DMS53 treated with DMSO at 0.1 percent for 48 hours (cell line): ENCODE results near the gene LRRC8D.

Experiments
- DNase-seq: peaks from one replicate; lab custom pipeline; 2025; ENCODE audit not compliant: unreplicated experiment; lab: John Stamatoyannopoulos, UW

Gene LRRC8D

DNA sequence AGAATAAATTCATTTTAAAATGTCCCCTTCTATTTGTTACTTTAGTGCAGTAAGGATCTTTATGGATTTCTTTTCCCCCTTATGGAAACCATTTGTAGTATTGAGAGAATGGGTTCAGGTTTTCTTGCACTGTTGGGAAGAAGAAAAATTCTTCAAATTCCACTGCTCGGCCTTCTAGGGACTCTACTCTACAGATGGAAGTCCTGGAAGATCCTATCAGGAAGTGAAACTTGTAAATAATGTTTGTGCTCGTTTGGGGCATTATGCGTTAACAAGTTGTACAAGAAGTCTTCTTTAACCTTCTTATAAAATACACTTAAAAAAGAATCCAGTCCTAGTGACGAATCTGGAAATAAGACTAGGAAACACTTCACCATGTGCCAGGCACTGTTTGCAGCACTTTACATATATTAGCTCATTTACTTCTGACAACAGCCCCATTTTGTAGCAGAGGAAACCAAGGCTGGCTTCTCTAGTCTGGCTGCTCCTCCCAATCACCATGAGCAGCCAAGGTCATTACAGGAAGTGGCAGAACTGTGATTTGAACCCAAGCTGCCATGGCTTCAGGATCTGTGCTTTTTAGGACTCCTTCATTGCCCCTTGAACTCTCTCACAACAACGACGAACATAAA, 11.8 kb downstream of the LRRC8D start:
- no peak for DNase-seq

DNA sequence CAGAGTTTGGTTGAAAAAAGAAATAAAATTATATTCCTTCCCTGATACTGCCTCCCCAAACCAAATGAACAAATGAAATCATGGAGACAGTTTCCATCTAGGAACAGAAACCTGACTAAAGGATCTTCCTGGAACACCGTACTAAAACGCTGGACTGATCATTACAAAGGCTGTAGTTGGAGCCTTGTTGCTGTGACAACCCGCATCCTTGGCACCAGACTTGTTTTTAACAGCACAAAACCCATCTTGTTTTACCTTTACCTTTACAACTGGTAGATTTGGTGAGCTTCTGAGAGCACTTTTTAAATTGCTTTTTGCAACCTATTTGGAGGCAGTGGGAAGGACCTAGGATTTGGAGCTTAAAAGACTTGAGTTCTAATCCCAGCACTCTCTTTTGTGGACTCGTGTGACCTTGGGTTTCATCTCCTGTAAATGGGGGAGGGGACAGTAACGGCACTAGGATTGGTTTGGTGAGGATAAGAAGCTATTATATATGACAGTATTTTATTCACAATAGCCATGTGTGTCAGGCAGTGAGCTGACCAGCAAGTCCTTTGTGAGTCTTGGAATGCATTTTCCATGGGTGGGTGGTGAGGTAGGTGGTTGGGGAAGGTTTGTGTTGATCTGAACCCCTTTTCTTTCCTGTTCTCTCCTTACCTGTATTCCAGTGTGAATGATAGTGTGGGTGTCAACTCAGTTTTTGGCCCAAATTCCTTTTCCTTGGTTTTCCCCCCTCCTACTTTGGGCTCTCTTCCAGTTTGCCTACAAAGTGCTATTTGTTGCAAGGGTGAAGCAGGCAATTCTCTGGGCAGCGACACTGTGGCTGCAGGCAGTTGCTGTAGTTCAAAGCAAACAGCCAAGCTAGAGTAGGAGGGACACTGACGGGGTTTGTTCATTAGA, 12.6 kb downstream of the LRRC8D start:
- DNase-seq, result no peak

- DNase-seq, result no peak
Observed at GRCh38 chr1:89834083-89834704, 13.4 kb downstream of the LRRC8D start.

- DNase-seq, result no peak
Observed at GRCh38 chr1:89836252-89837035, 15.6 kb downstream of the LRRC8D start.

GRCh38 chr1:89837036-89837481, 16.2 kb downstream of the LRRC8D start:
- no peak for DNase-seq

- no peak for DNase-seq
Observed at GRCh38 chr1:89837510-89837909, 16.7 kb downstream of the LRRC8D start.

GRCh38 chr1:89839516-89839915, 18.7 kb downstream of the LRRC8D start:
- DNase-seq, result no peak

- no peak for DNase-seq
Observed at GRCh38 chr1:89841507-89841906, 20.7 kb downstream of the LRRC8D start.

DNA sequence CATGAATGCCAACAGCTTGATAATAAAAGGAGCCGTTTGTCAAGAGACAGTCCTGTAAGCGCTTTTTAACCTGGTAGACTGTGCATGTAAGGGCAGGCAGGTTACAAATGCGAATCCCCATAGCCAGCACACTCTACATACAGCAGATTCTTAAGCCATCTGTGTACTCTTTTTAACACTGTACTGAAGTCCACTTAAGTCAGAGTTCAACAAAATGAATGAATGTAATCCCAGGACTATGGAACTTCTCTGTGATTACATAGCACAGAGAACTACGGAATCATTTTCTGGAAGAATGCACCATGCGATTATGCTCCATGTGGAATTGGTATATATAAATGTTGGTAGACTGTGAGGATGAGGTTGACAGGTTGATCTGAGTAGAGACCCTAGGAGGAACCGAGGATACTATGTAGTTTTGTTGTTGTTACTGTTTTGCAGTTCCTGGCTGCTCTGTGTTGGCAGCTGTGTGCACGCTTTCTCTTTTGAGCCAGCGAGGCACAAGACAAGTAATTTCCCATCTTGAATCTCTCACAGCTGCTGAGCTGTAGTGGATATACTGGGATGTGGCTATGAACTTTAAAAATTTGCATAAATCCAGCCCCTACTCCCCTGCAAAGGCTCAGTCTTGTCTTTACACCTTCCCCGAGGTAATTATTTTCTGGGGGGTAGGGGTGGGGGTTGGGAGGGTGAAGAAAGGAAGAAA, 21.9 kb downstream of the LRRC8D start:
- peak; percentile 82 for DNase-seq

DNA sequence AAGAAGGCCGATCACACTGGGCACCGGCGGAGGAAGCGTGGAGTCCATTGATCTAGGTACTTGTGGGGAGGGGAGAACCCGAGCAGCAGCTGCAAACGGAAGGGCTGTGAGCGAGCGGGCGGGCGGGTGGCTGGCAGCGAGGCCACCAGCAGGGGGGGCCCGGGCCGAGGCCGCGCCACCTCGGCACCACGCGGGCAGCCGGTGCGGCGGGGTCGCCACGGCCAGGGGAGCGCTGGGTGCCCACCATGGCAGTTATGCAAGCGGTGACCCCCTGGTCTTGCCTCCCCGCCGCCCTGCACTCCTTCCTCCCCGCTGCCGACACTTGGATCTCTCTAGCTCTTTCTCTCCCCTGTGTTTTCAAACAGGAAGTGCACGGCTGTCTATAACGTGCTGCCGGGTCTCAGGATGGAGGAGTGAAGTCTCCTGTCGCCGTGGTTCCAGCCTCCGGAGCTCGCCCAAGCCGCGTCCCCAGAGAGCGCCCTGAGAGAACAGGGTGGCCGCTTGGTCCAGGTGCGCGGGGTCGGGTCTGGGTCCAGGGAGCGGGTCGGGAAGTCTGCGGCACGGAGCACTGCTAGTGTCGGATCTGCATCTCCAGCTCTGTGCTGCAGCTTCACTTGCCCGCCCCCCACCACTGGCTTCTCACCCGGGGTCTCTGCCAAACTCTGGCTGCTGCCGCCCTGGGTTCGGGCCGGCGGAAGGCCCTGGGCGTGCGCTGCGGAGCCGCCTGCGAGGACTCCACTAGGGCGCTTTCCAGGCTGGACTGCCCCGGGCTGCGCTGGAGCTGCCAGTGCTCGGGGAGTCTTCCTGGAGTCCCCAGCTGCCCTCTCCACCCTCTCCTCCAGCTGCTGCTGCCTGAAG, 22.7 kb downstream of the LRRC8D start:
- DNase-seq, result peak; percentile 82

DNA sequence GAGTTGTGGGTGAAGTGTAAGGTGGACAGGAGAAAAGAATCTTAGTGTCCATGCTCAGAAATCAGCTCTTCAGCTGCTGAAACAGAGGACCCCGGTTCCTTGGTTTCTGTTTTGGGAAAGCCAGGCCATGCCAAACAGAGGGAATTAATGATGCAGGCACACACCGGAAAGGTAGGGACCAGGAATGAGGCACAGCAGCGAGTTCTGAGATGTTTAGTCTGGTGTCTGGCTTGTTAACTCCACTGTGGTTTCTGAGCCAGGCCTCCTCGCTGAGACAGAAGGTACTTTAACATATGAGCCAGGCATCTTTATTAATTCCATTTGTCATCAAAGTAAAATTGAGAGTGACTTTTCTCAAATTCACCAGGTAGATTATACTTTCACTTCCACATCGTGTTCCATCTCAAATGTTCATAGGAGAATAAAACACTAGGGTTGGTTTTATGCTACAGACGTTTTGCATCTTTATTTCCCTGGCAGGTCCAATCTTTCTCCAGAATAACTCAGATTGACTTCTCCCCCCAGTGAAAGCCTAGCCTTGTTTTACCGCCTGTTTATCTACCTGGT, 23.5 kb downstream of the LRRC8D start:
- DNase-seq, result no peak

- DNase-seq, result no peak
Observed at GRCh38 chr1:89844860-89845259, 24.0 kb downstream of the LRRC8D start.

- DNase-seq, result no peak
Observed at GRCh38 chr1:89847191-89847729, 26.4 kb downstream of the LRRC8D start.

DNA sequence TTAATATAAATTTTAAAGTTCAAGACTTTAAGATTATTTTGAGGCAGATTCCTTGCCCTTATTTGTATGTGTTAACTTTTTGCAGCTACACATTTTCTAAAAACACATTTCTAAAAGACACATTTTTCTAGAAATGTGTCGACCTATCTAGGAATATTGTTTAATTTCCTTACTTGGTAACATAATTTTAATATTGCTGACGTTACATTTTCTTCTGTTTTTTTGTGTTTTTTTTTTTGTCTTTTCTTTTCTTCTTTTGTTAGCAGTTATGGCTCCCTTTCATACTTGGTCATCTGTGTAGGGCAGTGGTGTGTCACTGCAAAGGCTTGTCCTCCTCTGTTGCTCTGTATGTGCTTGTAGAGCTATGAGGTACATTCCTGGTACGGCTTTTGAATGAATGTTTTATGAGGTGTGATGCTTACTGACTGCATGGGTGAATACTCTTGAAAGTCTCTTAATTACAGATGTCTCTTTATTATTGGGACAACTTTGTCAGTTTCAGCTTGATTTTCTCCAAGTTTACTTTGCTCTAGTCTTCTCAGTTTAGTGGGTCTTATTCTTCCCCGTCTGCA, 30.1 kb downstream of the LRRC8D start:
- DNase-seq, result no peak

DNA sequence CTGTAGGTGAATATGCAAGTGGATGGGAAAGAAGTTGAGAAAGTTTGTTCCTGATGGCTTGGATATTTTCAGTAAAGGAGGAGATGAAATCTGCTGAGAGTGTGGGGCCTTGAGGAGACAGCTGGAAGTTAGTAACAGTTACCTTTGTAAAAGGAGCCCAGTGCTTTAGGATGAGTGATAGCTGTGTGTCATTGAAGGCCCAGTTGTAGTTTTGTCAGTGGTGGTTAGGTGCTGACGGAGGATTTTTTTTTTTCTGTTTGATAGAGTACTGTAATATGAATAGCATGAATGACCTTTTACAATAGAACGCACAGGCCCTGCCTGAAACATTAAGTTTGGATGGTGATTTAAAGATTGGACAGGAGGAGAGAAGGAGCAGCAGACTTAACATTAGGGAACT, 33.3 kb downstream of the LRRC8D start:
- no peak for DNase-seq

- no peak for DNase-seq
Observed at GRCh38 chr1:89855413-89856123, 34.7 kb downstream of the LRRC8D start.

- no peak for DNase-seq
Observed at GRCh38 chr1:89863165-89863830, 42.5 kb downstream of the LRRC8D start.
